ENCODE data around the gene LTBP3.

- TF ChIP-seq CTCF (IDR thresholded peaks at IDR 0.05 in 2 of 3, conservative IDR thresholded peaks at IDR 0.05 in 1 of 3; ENCODE audit: insufficient read depth in 2 of 3, low read depth in 1 of 3, low read length in 3 of 3) (no peak), CEBPB (tag; IDR thresholded peaks at IDR 0.05) (no peak), TBL1XR1 (IDR thresholded peaks at IDR 0.05; ENCODE audit: low read length in 2 of 2) (peak in 1 of 2 experiments; percentile 70; a peak in 3 of 4 replicates), NFIC (IDR thresholded peaks at IDR 0.05) (no peak; the same call in 1 of the 2 replicates), MYC (IDR thresholded peaks at IDR 0.05; ENCODE audit: low read depth, low read length) (no peak), MYC (CRISPR knock-in tag; IDR thresholded peaks at IDR 0.05; ENCODE audit: borderline replicate concordance, low read depth) (0 out of 2 replicates have a peak, but pooled peaks have one; percentile 31), RFX1 (IDR thresholded peaks at IDR 0.05) (peak; percentile 11), CAMTA2 (CRISPR knock-in tag; conservative IDR thresholded peaks at IDR 0.05) (no peak; the same call in 1 of the 2 replicates), ZFX (CRISPR knock-in tag; IDR thresholded peaks at IDR 0.05) (peak; percentile 40), EP300 (IDR thresholded peaks at IDR 0.05; ENCODE audit: low read length) (no peak), ZNF274 (IDR thresholded peaks at IDR 0.05; ENCODE audit: borderline replicate concordance, low read depth, low read length) (no peak; the same call in 1 of the 2 replicates), NR3C1 (CRISPR knock-in tag; IDR thresholded peaks at IDR 0.05) (no peak), ZNF57 (CRISPR knock-in tag; IDR thresholded peaks at IDR 0.05) (no peak), YBX1 (IDR thresholded peaks at IDR 0.05) (no peak)
Observed at GRCh38 chr11:65504674-65505465, 53.3 kb downstream of the LTBP3 start.
